Fibroblast of pulmonary artery (primary cell): ENCODE data around the gene PILRB.
"Not testable (repeated sequence)": the region's sequence is repeated elsewhere in the genome, so short reads cannot be mapped to it uniquely, and the experiment has no call there.

Experiments used
- DNase-seq: peaks from one replicate; pipeline ENCODE4 v3.0.0-alpha.2; 2010; ENCODE audit warnings: low read depth
- H3K4me3 ChIP-seq: replicated peaks from 2 replicates; pipeline ENCODE4 v1.5.1; 2011; ENCODE audit warnings: low read depth, mild to moderate bottlenecking, control low read depth, low read length, moderate library complexity
- TF ChIP-seq, protein P1 (sequence below): IDR thresholded peaks from 2 replicates; pipeline ENCODE4 v1.5.1; 2011; ENCODE audit warnings: mild to moderate bottlenecking, control low read depth, low read length, inconsistent platforms; ENCODE audit errors: missing control alignments

The PILRB gene

DNA sequence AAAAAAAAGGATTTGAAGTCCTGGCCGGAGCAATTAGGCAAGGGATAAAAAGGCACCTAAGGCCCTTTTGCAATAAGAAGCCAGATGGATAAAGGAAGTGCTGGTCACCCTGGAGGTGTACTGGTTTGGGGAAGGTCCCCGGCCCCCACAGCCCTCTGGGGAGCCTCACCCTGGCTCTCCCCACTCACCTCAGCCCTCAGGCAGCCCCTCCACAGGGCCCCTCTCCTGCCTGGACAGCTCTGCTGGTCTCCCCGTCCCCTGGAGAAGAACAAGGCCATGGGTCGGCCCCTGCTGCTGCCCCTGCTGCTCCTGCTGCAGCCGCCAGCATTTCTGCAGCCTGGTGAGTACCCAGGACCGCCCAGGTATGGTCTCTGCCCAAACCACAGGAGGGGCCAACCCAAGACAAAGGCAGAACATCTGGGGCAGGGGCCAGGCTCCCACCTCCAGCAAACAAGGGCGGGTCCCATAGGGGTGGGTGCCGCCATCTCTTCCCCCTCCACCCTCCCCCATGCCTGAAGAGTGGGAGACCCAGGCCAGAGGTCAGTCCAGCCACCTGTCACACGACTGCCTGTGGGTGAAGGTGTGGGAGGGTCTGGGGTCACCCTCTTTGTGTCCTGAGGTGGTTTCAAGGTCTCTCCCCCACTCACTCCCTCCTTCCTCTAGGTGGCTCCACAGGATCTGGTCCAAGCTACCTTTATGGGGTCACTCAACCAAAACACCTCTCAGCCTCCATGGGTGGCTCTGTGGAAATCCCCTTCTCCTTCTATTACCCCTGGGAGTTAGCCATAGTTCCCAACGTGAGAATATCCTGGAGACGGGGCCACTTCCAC lies at the start of gene PILRB:
Gene PILRB, plus strand, starts transcription at position 91 of the 830 bp plus-strand sequence. Its CDS starts 186 bp downstream, at position 277.
- DNase-seq: no peak
- no peak within 1 kb of the TSS for H3K4me3 ChIP-seq
- TF ChIP-seq, protein P1, sequence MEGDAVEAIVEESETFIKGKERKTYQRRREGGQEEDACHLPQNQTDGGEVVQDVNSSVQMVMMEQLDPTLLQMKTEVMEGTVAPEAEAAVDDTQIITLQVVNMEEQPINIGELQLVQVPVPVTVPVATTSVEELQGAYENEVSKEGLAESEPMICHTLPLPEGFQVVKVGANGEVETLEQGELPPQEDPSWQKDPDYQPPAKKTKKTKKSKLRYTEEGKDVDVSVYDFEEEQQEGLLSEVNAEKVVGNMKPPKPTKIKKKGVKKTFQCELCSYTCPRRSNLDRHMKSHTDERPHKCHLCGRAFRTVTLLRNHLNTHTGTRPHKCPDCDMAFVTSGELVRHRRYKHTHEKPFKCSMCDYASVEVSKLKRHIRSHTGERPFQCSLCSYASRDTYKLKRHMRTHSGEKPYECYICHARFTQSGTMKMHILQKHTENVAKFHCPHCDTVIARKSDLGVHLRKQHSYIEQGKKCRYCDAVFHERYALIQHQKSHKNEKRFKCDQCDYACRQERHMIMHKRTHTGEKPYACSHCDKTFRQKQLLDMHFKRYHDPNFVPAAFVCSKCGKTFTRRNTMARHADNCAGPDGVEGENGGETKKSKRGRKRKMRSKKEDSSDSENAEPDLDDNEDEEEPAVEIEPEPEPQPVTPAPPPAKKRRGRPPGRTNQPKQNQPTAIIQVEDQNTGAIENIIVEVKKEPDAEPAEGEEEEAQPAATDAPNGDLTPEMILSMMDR: peak; percentile 4

DNA sequence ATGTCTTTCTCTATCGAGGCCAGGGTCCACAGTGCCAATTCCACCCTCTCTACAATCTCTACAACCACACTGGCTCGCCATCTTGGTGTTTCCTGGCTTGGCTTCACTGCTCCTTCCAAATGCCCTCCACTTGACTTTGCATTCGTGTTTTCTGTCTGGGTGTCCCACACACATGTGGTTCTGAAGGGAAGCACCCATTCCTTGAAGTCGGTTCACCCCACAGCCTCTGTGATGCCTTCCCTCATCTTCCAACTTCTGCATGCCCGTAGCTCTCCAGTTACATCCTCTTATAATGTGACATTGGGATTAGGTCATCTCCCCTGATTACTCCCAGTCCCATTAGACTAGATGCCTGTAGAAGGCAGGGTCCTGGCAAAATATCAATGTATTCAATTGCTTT lies 39.6 kb upstream of the PILRB start:
- DNase-seq, H3K4me3 ChIP-seq: not testable (repeated sequence)

DNA sequence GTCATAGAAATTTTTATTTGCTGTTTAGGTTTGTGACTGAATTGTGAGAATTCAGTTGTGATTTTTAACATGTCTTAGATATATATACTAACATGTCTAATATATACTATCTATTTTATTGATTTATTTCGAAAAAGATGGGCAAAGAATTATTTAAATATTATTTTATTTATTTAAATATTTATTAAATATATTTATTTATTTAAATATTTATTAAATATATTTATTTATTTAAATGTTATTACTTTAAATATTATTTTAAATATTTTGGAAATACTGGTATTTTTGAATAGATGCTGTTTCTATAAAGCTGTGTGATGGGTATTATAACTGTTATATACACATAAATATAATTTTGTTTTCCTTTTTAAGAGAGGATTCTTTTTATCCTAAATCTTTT lies 36.3 kb upstream of the PILRB start:
- H3K4me3 ChIP-seq, DNase-seq: not testable (repeated sequence)

DNA sequence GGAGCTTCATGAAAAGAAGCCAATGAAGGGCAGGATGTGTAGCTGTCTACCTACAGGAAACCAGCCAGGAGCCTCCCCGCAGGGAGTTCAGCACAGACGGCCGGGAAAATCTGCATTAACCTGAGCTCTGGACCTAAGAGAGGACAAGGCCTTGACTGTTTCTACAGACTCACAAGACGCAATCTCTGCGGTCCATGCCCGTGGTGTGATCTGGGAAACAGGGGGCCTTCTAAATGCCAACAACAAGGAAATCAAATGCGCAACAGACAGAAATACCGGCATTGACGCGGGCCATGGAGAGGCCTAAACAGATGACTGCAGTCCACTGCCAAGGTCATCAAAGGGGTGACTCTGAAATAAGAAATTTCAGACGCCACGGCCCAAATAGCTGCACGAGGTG lies 33.7 kb upstream of the PILRB start:
- DNase-seq, H3K4me3 ChIP-seq: not testable (repeated sequence)

DNA sequence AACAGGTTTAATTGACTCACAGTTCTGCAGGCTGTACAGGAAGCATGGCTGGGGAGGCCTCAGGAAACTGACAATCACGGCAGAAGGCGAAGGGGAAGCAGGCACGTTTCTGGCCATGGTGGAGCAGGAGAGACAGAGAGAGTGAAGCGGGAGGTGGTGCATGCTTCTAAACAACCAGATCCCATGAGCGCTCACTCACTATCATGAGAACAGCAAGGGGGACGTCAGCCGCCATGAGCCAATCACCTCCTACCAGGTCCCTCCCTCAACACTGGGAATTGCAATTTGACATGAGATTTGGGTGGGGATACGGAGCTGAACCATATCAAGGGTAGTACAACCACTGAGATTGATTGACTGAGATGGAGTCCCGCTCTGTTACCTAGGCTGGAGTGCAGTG lies 32.2 kb upstream of the PILRB start:
- not testable (repeated sequence) for H3K4me3 ChIP-seq, DNase-seq

DNA sequence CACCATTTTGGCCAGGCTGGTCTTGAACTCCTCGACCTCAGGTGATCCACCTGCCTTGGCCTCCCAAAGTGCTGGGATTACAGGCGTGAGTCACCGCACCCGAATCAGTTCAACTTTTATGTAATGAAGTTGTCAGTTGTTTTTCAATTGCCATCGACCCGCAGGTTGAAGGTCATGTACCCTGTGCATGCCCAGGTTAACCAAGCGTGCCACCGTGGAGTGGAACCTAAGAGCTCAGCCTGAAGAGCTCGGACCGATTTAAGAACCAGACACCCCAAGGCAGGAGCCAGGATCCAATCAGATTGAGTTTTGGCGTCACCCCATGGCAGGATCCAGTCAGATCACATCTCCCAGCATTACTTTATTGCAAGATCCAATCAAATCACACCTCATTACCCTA lies 31.0 kb upstream of the PILRB start:
- H3K4me3 ChIP-seq, DNase-seq: not testable (repeated sequence)

DNA sequence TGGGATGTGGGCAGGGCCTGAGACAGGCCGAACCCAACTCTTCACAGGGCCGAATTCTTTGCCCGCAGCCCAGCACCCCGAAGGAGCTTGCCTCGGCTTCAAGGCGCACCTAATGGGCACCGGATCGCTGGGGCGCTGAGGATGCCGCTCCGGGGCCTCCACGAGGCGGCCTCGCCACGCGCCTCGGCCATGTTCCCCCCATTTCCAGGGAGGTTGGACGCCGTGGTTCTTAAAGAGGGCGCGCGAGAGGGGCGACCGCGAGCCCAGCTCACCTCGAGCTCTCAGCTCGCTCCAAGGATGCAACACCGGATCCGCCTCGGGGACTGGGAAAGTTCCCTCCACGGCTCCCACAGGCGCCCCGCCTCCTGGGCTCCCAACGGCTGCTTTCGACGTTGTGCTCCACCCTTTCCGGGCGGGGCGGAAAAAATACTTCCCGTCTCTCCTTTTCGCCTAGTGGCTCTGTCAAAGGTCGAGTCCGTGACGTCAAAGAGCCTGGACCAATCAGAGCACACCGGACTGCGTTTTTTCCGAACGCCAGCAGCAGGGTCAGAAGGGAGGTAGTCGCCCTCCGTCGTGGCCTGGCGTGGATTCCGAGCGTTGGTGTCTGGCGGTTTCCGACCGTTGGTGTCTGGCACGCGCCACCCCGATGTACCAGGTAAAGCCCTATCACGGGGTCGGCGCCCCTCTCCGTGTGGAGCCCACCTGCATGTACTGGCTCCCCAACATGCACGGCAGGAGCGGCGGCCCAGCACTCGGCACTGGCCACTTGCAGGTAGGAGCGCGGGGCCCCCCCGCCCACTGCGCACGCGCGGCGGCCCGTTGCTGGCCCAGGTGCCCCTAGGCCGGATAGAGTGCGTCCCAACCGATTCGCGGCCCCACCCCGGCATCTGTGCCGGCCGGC lies 22.1 kb upstream of the PILRB start:
- DNase-seq: peak; percentile 94
- peak overlapping the region; percentile 68 for H3K4me3 ChIP-seq

DNA sequence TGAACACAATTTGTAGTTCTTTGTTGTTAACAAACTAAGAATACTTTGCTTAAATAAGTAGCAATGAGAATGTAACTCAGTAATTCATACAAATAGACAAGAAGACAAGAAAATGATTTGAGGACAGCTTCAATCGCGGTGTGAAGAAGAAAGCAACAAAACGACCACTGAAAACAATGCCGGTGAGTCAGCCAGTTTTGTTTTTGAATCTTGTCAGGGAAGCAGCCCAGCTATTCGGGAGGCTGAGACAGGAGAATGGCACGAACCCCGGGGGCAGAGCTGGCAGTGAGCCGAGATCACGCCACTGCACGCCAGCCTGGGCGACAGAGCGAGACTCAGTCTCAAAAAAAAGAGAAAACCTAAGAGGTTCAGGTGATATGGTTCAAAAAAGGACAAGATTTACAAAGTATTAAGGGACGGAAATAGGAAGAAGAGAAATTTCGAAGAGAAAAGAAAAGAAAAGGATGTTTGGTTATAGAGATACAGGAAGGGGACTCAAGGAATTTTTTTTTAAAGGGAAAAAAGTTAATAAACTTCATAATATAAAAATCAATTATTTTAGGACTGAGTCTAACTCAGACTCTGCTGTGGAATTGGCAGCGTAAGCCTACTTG lies 19.7 kb upstream of the PILRB start:
- peak; percentile 23 for DNase-seq
- not testable (repeated sequence) for H3K4me3 ChIP-seq

DNA sequence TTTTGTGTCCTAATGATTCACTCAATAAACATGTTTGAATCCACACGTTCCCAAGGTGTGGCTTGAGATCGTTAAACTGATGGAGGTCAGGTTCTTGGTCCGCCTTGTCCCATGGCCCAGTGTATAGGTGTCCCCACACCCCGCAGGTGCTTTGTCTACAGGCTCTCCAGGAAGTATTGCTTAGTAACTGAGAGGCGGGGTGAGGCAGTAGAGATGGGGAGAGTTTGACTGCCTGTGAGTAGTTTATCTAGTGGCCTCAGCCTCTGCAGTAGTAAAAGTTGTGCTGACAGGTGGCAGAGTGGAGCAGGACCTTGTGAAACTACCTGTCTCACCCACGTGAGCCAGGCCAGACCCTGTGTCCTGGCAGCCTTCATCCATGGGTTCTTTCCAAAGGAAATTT lies 16.6 kb upstream of the PILRB start:
- DNase-seq, H3K4me3 ChIP-seq: not testable (repeated sequence)

DNA sequence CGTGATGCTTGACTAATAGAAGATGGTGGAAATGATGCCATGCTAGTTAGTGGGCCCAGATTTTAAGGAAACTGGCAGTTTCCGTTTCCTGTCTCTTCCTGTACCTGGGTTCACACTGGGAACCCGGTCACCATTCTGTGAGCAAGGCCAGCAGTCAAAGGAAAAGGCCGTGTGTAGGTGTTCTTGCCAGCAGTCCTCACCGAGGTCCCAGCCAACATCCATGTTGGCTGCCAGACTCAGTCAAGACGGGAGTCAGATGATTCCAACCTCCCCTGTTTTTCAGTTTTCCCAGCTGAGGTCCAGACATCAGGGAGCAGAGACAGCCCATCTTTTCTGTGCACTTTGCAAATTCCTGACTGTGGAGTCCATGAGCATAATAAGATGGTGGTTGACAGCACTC lies 15.2 kb upstream of the PILRB start:
- no peak overlapping the region for H3K4me3 ChIP-seq
- TF ChIP-seq, protein P1: no peak
- no peak for DNase-seq

DNA sequence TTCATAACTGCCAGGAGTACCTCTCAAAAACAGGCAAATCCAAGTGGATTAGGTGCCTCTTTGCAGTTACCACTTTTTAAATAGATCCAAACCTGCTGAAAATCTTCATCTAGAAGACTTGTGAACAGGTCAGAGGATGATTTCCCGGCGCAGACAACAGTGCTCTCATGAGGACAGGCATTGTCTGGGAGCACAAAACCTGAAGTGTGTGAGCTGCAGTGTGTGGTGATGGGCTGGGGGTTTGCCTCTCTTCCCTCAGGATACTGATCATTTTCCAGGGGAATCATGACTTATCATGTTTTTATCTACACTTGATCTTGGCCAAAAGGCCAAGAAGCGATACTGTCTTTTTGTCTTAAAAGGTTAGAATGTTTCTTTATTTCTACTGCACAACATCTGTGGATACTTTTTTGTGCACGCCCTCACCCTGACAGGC lies 13.8 kb upstream of the PILRB start:
- not testable (repeated sequence) for DNase-seq, H3K4me3 ChIP-seq
